Measurements from ENCODE around the gene SHFL.

- TF ChIP-seq CTCF (IDR thresholded peaks at IDR 0.05; ENCODE audit: control extremely low read depth in 1 of 3, insufficient read depth in 1 of 3, low read depth in 1 of 3, low read length in 3 of 3) (no peak), POLR2A (IDR thresholded peaks at IDR 0.05; ENCODE audit: control extremely low read depth in 1 of 2, low read depth in 2 of 2, low read length in 2 of 2) (no peak), RFX5 (IDR thresholded peaks at IDR 0.05; ENCODE audit: borderline replicate concordance, low read depth, low read length) (no peak), MAFK (IDR thresholded peaks at IDR 0.05; ENCODE audit: low read depth, low read length) (no peak), NRF1 (IDR thresholded peaks at IDR 0.05; ENCODE audit: low read depth, low read length) (no peak), GTF2F1 (IDR thresholded peaks at IDR 0.05; ENCODE audit: borderline replicate concordance, low read depth, low read length) (no peak), POLR2AphosphoS5 (IDR thresholded peaks at IDR 0.05; ENCODE audit: low read depth, low read length) (no peak), MAX (IDR thresholded peaks at IDR 0.05) (no peak), TAF1 (IDR thresholded peaks at IDR 0.05; ENCODE audit: low read depth, low read length) (no peak), EP300 (IDR thresholded peaks at IDR 0.05; ENCODE audit: borderline replicate concordance in 1 of 2, low read depth in 2 of 2, low read length in 2 of 2) (no peak), RAD21 (IDR thresholded peaks at IDR 0.05 in 1 of 2, conservative IDR thresholded peaks at IDR 0.05 in 1 of 2; ENCODE audit: low read depth in 2 of 2, low read length in 2 of 2) (no peak), CTBP2 (IDR thresholded peaks at IDR 0.05; ENCODE audit: borderline replicate concordance, insufficient read depth, insufficient read length, low read length) (no peak)
Measured at GRCh38 chr19:10133596-10133995, 47.5 kb downstream of the SHFL start.
